GM12875 (cell line): ENCODE data around the gene TEX261.

Source experiments
- H3K4me3 ChIP-seq: one replicate; pipeline ENCODE4 v1.5.1; 2011; ENCODE audit warnings: low read depth, low read length, control low read depth
- TF ChIP-seq, protein P1 (sequence below): IDR thresholded peaks from 2 replicates; pipeline ENCODE4 v1.5.1; 2011; ENCODE audit warnings: low read depth, mild to moderate bottlenecking, control low read depth, inconsistent platforms, low read length, moderate library complexity, borderline replicate concordance; ENCODE audit not compliant: insufficient read depth

TEX261 gene

DNA sequence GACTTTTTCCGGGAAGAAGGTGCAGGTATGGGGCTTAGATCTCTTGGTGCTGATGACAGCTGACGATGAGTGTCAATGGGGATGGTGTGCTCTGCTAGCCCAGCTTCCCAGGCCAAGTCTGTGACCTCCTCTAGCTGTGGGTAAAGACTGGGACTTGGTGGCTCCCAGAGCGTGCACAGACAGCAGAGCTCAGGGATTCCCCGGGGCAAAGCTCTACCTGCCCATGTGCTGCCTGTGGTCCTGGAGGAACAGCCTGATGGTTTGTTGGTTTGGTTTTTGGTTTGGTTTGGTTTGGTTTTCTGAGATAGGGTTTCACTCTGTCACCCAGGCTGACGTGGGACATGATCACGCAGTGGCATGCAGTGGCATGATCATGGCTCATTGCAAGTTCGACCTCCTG, 39.8 kb downstream of the TEX261 start:
- TF ChIP-seq, protein P1, sequence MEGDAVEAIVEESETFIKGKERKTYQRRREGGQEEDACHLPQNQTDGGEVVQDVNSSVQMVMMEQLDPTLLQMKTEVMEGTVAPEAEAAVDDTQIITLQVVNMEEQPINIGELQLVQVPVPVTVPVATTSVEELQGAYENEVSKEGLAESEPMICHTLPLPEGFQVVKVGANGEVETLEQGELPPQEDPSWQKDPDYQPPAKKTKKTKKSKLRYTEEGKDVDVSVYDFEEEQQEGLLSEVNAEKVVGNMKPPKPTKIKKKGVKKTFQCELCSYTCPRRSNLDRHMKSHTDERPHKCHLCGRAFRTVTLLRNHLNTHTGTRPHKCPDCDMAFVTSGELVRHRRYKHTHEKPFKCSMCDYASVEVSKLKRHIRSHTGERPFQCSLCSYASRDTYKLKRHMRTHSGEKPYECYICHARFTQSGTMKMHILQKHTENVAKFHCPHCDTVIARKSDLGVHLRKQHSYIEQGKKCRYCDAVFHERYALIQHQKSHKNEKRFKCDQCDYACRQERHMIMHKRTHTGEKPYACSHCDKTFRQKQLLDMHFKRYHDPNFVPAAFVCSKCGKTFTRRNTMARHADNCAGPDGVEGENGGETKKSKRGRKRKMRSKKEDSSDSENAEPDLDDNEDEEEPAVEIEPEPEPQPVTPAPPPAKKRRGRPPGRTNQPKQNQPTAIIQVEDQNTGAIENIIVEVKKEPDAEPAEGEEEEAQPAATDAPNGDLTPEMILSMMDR, result no peak
- H3K4me3 ChIP-seq, result no peak overlapping the region

DNA sequence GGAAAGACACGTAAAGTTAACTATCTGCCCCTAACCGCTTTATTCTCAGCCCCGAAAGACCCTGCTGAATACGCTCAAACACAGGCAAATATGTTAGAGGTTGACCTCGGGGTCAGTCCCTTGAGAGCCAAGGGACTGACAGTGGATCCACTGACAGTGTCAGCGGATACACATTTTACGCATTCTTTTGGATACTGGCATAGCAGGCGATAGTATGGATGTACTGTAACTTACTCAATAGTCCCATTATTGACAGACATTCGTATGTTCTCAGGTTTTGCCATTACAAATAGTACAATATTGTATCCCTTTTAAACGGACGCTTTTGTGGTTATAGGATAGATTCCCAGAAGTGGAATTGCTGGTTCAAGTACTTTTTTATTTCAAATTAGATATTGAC, 45.6 kb downstream of the TEX261 start:
- TF ChIP-seq, protein P1, result no peak
- H3K4me3 ChIP-seq, result no peak overlapping the region

DNA sequence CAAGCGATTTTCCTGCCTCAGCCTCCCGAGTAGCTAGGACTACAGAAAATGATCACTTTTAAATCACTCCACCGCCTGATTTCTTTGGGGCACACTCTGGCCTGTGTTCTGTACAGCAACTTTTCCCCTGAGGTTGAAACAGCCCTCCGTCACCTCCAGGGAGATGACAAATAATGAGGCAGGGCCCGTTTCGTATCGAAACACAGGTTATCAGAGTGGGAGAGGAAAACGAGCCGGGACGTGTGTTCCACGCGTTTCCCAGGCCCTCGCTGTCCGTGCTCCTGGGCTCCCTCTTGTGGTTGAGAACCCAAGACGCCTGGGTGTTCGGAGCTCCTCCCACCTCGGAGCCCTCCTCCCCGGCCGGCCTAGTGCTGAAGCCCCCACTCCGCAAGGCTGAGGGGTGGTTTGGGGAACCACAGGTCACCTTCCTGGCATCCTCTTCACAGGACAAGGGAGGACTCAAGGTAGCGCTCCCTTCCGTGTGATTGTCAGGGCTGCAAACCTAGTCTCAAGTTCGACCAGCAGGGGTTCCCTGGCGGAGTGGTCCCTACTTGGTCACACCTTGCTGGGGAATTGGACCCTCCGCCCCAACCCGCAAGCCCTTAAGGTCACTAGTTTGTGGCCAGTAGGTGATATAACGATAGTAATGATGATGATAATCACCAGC, 46.2 kb downstream of the TEX261 start:
- no peak overlapping the region for H3K4me3 ChIP-seq
- TF ChIP-seq, protein P1, result peak; percentile 93

GRCh38 chr2:70947556-70948184, 47.0 kb downstream of the TEX261 start:
- no peak overlapping the region for H3K4me3 ChIP-seq
- TF ChIP-seq, protein P1, result no peak

DNA sequence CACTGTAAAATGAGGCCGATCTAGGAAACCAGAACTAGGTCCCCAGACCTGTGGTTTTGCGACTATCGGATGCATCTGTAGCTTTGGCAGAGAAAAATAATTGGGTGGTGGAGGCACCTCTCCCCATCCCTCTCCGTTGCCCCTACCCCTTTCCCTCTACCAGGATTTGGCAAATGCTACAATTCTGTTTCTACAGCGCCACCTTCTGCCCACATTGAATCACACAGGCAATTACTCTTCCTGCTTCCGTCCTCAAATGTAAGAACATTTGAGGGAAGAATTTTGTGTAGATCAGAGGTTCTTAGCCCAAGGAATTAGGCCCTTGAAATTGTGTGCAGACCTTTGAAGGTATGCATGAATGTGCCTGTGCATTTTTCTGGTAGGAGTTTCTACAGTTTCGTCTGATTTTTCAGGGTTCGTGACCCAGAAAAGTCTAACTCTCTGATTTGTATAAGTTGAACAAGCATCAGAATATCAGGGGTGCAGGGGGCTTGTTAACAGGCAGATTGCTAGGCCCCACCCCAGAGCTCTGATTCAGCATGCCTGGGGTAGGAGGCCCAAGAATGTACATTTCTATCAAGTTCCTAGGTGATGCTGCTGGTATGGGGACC, 47.7 kb downstream of the TEX261 start:
- TF ChIP-seq, protein P1, result peak; percentile 69; the same call in 1 of the 2 replicates
- no peak overlapping the region for H3K4me3 ChIP-seq

GRCh38 chr2:70944111-70944690, 50.5 kb downstream of the TEX261 start:
- H3K4me3 ChIP-seq, result no peak overlapping the region
- TF ChIP-seq, protein P1, result no peak
